Pancreas (tissue), 10 donors: Measurements from ENCODE around the gene PIBF1. TPM values are rescaled to one million over a fixed set of nuclear protein-coding genes. Genes with fewer than 3 reads are reported as not detected.
"Not testable (repeated sequence)": the region's sequence is repeated elsewhere in the genome, so short reads cannot be mapped to it uniquely, and the experiment has no call there.

Experiments
- ATAC-seq, 4 donors: fragments of 200-7000 bp; cut with Tn5 transposase; one replicate each; pipeline versions ENCODE4 v1.8.0 to v1.9.1; 2020; ENCODE audit warnings: mild to moderate bottlenecking in 4 of 4, moderate library complexity in 4 of 4
- DNase-seq, 6 donors: peaks; one replicate each; pipeline ENCODE4 v3.0.0-alpha.2; 2020
- FAIRE-seq: peaks from 2 replicates; lab custom pipeline; 2012; peaks lifted over from hg19 to GRCh38; lab: Jason Lieb, UNC
- H3K27ac ChIP-seq, 4 donors: fragments of 200-600 bp; sonication (generic); 1 replicate in 3 of 4; 2 replicates in 1 of 4; pipeline versions ENCODE4 v1.5.0 to v1.8.0; 2020
- H3K27me3 ChIP-seq, 4 donors: fragments of 200-600 bp; one replicate each; pipeline ENCODE4 v1.8.0; 2021
- H3K36me3 ChIP-seq, 3 donors: fragments of 200-600 bp; sonication (generic) in 1 of 3; one replicate each; pipeline versions ENCODE4 v1.5.0 to v1.8.0; 2020 to 2021
- H3K4me1 ChIP-seq, 3 donors: fragments of 200-600 bp; one replicate each; pipeline ENCODE4 v1.8.0; 2021
- H3K4me3 ChIP-seq, 4 donors: fragments of 200-600 bp; sonication (generic) in 2 of 4; one replicate each; pipeline versions ENCODE4 v1.5.0 to v1.8.0; 2020 to 2021
- H3K9me3 ChIP-seq, 4 donors: fragments of 200-600 bp; one replicate each; pipeline ENCODE4 v1.8.0; 2021
- WGBS, 2 donors: extraction: QIAGEN DNeasy Blood & Tissue Kit; methylation state at CpG; one replicate each; pipeline ENCODE4 v1.1.7; 2013; 5-methylcytosine and 5-hydroxymethylcytosine counted together
- intact Hi-C, 3 donors: fragments of 100-400 bp; cut with DNase I; formaldehyde crosslinking; loops; one replicate each; pipeline versions ENCODE4 v1.11.1 to v1.14.2; 2022
- polyA plus RNA-seq, 2 donors: library from polyadenylated mRNA; stranded (reverse); fragments of 200-250 nt; gene quantifications; one replicate each; pipeline ENCODE4 v1.2.3, GENCODE V29; 2013
- total RNA-seq, 6 donors: library from RNA; stranded (reverse); fragmentation: NEBNext Ultra II Directional in 4 of 6; extraction: Animal tissue kit (Norgen Biotek cat#: 25700) in 4 of 6; gene quantifications; one replicate each; pipeline versions ENCODE4 v1.2.1 to v1.2.4, GENCODE V29; 2021 to 2023
- TF ChIP-seq, protein P1 (sequence below), 4 donors: fragments of 200-600 bp; sonication (generic) in 3 of 4; IDR thresholded peaks; one replicate each; pipeline versions ENCODE4 v1.5.0 to v1.8.0; 2021; ENCODE audit warnings: antibody characterized with exemption in 4 of 4
- donor health status: healthy with polysubstance abuse.
- donor health status: DM: no; HTN: no; CAD: no; lungs with moderate emphysema.
- donor health status: DM: no; HTN: no; CAD: no.
- donor health status: control.
- donor health status: control.
- donor health status: Bipolar disorder and iron deficiency.
- donor health status: DM: yes; HTN: yes; CAD: no.
- donor health status: DM: no; HTN: no; CAD: no.
- donor health status: DM: no; HTN: no; CAD: no.
- donor health status: DM: yes; HTN: yes; CAD: no.

Gene PIBF1
- total and polyA plus RNA-seq, 8 donors, result 6.1 to 13.5 (median 8.9) TPM

DNA sequence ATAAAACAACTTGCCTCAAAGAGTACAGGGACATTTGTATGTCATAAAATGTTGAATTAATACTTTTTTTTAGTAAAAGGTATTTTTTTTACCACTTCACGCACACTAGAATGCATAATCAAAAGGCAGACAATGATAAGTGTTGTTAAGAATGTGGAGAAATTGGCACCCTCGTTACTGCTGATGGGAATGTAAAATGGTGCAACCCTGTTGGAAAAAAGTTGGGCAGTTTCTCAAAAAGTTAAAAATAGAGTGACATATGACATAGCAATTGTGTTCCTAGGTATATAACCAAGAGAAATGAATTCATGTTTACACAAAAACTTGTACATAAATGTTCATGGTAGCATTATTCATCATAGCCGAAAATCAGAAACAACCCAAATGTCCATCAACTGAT, 109.5 kb downstream of the PIBF1 start:
- no peak overlapping the region for H3K27ac ChIP-seq
- peaks cover 0 to 5% (median 3%) of the 10 kb centered on the region in 3 donors for H3K36me3 ChIP-seq
- FAIRE-seq (no peak), ATAC-seq (no peak), DNase-seq (no peak)
- TF ChIP-seq, protein P1, sequence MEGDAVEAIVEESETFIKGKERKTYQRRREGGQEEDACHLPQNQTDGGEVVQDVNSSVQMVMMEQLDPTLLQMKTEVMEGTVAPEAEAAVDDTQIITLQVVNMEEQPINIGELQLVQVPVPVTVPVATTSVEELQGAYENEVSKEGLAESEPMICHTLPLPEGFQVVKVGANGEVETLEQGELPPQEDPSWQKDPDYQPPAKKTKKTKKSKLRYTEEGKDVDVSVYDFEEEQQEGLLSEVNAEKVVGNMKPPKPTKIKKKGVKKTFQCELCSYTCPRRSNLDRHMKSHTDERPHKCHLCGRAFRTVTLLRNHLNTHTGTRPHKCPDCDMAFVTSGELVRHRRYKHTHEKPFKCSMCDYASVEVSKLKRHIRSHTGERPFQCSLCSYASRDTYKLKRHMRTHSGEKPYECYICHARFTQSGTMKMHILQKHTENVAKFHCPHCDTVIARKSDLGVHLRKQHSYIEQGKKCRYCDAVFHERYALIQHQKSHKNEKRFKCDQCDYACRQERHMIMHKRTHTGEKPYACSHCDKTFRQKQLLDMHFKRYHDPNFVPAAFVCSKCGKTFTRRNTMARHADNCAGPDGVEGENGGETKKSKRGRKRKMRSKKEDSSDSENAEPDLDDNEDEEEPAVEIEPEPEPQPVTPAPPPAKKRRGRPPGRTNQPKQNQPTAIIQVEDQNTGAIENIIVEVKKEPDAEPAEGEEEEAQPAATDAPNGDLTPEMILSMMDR (IDR thresholded peaks at IDR 0.05), result no peak
- H3K27me3 ChIP-seq, result no peaks in the 10 kb centered on the region
- H3K4me1 ChIP-seq, result no peaks in the 10 kb centered on the region
- intact Hi-C loops, result no loop called here
- no peak overlapping the region for H3K4me3 ChIP-seq
- WGBS, 2 donors, result 83 to 94% methylated on average over 3 of the region's 3 CpGs
- H3K9me3 ChIP-seq, result no peaks in the 10 kb centered on the region

- H3K4me1 ChIP-seq, result no peaks in the 10 kb centered on the region
- TF ChIP-seq, protein P1 (IDR thresholded peaks at IDR 0.05), result no peak
- intact Hi-C loops, result no loop called here
- WGBS, 2 donors, result 97 to 98% methylated on average over 4 of the region's 4 CpGs
- no peaks in the 10 kb centered on the region for H3K27me3 ChIP-seq
- peaks cover 0 to 5% (median 3%) of the 10 kb centered on the region in 3 donors for H3K36me3 ChIP-seq
- FAIRE-seq (no peak), DNase-seq (no peak), ATAC-seq (no peak)
- H3K9me3 ChIP-seq, result no peaks in the 10 kb centered on the region
- no peak overlapping the region for H3K4me3 ChIP-seq
- H3K27ac ChIP-seq, result no peak overlapping the region
Measured at GRCh38 chr13:72896869-72897268, 114.9 kb downstream of the PIBF1 start.

GRCh38 chr13:72901546-72901945, 119.6 kb downstream of the PIBF1 start:
- H3K4me1 ChIP-seq, FAIRE-seq, intact Hi-C loops, H3K27ac ChIP-seq, H3K4me3 ChIP-seq, H3K36me3 ChIP-seq, H3K27me3 ChIP-seq, DNase-seq, H3K9me3 ChIP-seq: not testable (repeated sequence)
- 53 to 58% methylated on average over 7 of the region's 7 CpGs for WGBS, 2 donors
- peak in 1 of 4 donors; percentile 44 for ATAC-seq

DNA sequence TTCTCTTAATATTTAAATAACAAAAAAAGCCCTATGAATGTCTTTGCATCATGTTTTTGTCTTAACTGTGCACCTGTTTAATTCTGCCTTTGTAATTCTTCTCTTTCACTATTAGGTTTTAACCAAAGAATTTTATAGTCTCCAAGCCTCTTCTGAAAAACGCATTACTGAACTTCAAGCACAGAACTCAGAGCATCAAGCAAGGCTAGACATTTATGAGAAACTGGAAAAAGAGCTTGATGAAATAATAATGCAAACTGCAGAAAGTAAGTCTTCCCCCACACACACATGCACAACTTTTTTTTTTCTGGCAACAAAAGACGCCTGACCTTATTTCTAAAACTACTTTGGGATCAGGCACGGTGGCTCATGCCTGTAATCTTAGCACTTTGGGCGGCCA, 126.5 kb downstream of the PIBF1 start:
- Histone ChIP-seq H3K4me1 (no peaks in the 10 kb centered on the region), H3K27ac (no peak overlapping the region), H3K36me3 (no peaks in the 10 kb centered on the region), H3K4me3 (no peak overlapping the region), H3K9me3 (no peaks in the 10 kb centered on the region), H3K27me3 (no peaks in the 10 kb centered on the region)
- TF ChIP-seq, protein P1 (IDR thresholded peaks at IDR 0.05), result no peak
- intact Hi-C loops, result no loop called here
- FAIRE-seq (no peak), DNase-seq (no peak), ATAC-seq (no peak)
- 93 to 98% methylated on average over 4 of the region's 4 CpGs for WGBS, 2 donors

DNA sequence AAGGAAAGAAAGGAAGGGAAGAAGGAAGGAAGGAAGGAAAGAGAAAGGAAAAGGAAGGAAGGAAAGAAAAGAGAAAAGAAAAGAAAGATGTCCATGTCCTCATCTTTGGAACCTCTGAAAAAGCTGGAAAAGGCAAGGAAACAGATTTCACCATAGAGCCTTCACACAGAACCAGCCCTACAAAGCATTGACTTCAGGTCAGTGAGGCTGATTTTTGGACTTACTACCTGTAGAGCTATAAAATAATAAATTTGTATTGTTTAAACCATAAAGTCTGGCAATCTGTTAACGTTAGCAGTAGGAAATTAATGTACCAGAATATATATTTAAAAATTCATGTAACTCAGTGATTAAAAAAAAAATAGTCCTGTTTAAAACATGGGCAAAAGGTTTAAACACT, 130.0 kb downstream of the PIBF1 start:
- Histone ChIP-seq H3K4me1 (no peaks in the 10 kb centered on the region), H3K9me3 (no peaks in the 10 kb centered on the region), H3K4me3 (no peak overlapping the region), H3K27me3 (no peaks in the 10 kb centered on the region), H3K36me3 (no peaks in the 10 kb centered on the region), H3K27ac (no peak overlapping the region)
- TF ChIP-seq, protein P1 (IDR thresholded peaks at IDR 0.05), result no peak
- no peak for DNase-seq
- no peak for ATAC-seq
- no peak for FAIRE-seq
- WGBS, 2 donors, result 97 to 98% methylated on average over 1 of the region's 1 CpG
- intact Hi-C loops, result no loop called here
